ENCODE measurements around the gene NIPAL3.

The NIPAL3 gene

DNA sequence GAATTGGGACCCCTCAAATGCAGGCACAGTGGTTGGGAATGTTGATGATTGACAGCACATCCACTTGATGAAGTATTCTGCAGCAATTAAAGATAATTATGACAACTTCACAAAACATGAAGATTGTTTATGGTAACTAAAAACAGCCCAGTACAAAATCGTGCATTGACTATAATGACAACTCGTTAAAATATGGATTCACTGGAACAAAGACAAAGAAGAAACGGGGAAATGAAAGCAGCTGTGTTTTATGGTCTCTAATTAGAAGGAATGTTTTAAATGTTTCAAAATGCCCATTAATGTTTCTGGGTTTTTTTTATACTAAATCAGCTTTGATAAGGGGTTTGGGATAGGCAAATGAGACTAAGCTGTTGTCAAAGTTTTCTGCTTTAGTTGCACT lies 36.1 kb downstream of the NIPAL3 start:
- ATAC-seq: no peak
- no peak for TF ChIP-seq TOX (CRISPR knock-in tag; IDR thresholded peaks at IDR 0.05; ENCODE audit: borderline replicate concordance)
- TF ChIP-seq, protein P1, sequence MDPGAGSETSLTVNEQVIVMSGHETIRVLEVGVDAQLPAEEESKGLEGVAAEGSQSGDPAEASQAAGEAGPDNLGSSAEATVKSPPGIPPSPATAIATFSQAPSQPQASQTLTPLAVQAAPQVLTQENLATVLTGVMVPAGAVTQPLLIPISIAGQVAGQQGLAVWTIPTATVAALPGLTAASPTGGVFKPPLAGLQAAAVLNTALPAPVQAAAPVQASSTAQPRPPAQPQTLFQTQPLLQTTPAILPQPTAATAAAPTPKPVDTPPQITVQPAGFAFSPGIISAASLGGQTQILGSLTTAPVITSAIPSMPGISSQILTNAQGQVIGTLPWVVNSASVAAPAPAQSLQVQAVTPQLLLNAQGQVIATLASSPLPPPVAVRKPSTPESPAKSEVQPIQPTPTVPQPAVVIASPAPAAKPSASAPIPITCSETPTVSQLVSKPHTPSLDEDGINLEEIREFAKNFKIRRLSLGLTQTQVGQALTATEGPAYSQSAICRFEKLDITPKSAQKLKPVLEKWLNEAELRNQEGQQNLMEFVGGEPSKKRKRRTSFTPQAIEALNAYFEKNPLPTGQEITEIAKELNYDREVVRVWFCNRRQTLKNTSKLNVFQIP (CRISPR knock-in tag; IDR thresholded peaks at IDR 0.05; ENCODE audit: borderline replicate concordance, low read depth): no peak
- TF ChIP-seq TCF4 (CRISPR knock-in tag; IDR thresholded peaks at IDR 0.05; ENCODE audit: borderline replicate concordance): no peak
- no peak for TF ChIP-seq SNAI2 (CRISPR knock-in tag; IDR thresholded peaks at IDR 0.05)
- TF ChIP-seq ZNF8 (CRISPR knock-in tag; IDR thresholded peaks at IDR 0.05): no peak
- TF ChIP-seq RARB (CRISPR knock-in tag; IDR thresholded peaks at IDR 0.05): no peak
- no peak for TF ChIP-seq ZFP30 (CRISPR knock-in tag; IDR thresholded peaks at IDR 0.05)
- no peak for TF ChIP-seq ZNF565 (CRISPR knock-in tag; conservative IDR thresholded peaks at IDR 0.05; ENCODE audit: low read depth)
- TF ChIP-seq ZFP3 (CRISPR knock-in tag; IDR thresholded peaks at IDR 0.05): no peak
- TF ChIP-seq, protein P2, sequence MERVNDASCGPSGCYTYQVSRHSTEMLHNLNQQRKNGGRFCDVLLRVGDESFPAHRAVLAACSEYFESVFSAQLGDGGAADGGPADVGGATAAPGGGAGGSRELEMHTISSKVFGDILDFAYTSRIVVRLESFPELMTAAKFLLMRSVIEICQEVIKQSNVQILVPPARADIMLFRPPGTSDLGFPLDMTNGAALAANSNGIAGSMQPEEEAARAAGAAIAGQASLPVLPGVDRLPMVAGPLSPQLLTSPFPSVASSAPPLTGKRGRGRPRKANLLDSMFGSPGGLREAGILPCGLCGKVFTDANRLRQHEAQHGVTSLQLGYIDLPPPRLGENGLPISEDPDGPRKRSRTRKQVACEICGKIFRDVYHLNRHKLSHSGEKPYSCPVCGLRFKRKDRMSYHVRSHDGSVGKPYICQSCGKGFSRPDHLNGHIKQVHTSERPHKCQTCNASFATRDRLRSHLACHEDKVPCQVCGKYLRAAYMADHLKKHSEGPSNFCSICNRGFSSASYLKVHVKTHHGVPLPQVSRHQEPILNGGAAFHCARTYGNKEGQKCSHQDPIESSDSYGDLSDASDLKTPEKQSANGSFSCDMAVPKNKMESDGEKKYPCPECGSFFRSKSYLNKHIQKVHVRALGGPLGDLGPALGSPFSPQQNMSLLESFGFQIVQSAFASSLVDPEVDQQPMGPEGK (CRISPR knock-in tag; IDR thresholded peaks at IDR 0.05; ENCODE audit: borderline replicate concordance): no peak
- TF ChIP-seq, protein P3, sequence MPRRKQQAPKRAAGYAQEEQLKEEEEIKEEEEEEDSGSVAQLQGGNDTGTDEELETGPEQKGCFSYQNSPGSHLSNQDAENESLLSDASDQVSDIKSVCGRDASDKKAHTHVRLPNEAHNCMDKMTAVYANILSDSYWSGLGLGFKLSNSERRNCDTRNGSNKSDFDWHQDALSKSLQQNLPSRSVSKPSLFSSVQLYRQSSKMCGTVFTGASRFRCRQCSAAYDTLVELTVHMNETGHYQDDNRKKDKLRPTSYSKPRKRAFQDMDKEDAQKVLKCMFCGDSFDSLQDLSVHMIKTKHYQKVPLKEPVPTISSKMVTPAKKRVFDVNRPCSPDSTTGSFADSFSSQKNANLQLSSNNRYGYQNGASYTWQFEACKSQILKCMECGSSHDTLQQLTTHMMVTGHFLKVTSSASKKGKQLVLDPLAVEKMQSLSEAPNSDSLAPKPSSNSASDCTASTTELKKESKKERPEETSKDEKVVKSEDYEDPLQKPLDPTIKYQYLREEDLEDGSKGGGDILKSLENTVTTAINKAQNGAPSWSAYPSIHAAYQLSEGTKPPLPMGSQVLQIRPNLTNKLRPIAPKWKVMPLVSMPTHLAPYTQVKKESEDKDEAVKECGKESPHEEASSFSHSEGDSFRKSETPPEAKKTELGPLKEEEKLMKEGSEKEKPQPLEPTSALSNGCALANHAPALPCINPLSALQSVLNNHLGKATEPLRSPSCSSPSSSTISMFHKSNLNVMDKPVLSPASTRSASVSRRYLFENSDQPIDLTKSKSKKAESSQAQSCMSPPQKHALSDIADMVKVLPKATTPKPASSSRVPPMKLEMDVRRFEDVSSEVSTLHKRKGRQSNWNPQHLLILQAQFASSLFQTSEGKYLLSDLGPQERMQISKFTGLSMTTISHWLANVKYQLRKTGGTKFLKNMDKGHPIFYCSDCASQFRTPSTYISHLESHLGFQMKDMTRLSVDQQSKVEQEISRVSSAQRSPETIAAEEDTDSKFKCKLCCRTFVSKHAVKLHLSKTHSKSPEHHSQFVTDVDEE (CRISPR knock-in tag; IDR thresholded peaks at IDR 0.05): no peak
- TF ChIP-seq, protein P4, sequence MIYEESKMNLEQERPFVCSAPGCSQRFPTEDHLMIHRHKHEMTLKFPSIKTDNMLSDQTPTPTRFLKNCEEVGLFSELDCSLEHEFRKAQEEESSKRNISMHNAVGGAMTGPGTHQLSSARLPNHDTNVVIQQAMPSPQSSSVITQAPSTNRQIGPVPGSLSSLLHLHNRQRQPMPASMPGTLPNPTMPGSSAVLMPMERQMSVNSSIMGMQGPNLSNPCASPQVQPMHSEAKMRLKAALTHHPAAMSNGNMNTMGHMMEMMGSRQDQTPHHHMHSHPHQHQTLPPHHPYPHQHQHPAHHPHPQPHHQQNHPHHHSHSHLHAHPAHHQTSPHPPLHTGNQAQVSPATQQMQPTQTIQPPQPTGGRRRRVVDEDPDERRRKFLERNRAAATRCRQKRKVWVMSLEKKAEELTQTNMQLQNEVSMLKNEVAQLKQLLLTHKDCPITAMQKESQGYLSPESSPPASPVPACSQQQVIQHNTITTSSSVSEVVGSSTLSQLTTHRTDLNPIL (CRISPR knock-in tag; IDR thresholded peaks at IDR 0.05; ENCODE audit: low read depth): no peak
- TF ChIP-seq BACH2 (CRISPR knock-in tag; IDR thresholded peaks at IDR 0.05; ENCODE audit: borderline replicate concordance): no peak
- TF ChIP-seq ZNF70 (CRISPR knock-in tag; IDR thresholded peaks at IDR 0.05): no peak
- TF ChIP-seq OSR1 (CRISPR knock-in tag; IDR thresholded peaks at IDR 0.05): no peak
- TF ChIP-seq PPARA (CRISPR knock-in tag; IDR thresholded peaks at IDR 0.05; ENCODE audit: borderline replicate concordance): no peak

DNA sequence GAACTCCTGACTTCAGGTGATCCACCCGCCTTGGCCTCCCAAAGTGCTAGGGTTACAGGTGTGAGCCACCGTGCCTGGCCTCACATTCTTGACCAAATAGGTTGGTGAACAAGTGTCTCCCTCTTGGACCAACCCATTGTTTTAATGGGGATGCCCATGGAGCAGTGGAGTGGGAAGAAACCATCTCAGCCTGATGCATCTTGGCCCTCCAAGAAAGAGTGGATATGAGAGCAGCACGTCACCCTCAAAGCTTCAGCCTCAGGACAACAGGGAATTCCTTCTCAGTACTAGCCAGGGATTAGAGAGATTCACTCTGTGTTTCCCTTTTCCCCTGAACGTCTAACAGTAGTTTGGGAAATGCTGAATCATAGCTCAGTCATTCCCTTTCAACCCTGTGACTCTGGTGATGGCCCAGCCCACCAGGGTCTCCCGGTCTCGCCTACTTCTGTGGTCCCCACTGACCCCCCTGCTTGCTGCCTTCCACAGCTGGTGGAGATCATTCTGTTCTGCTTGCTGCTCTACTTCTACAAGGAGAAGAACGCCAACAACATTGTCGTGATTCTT lies 37.4 kb downstream of the NIPAL3 start:
- no peak for ATAC-seq
- TF ChIP-seq ZNF70 (CRISPR knock-in tag; IDR thresholded peaks at IDR 0.05) (no peak), SNAI2 (CRISPR knock-in tag; IDR thresholded peaks at IDR 0.05) (no peak), ZNF565 (CRISPR knock-in tag; conservative IDR thresholded peaks at IDR 0.05; ENCODE audit: low read depth) (no peak), ZFP3 (CRISPR knock-in tag; IDR thresholded peaks at IDR 0.05) (no peak), OSR1 (CRISPR knock-in tag; IDR thresholded peaks at IDR 0.05) (no peak), PPARA (CRISPR knock-in tag; IDR thresholded peaks at IDR 0.05; ENCODE audit: borderline replicate concordance) (no peak), GLIS3 (CRISPR knock-in tag; IDR thresholded peaks at IDR 0.05) (no peak), ISL1 (CRISPR knock-in tag; IDR thresholded peaks at IDR 0.05) (no peak)
- TF ChIP-seq, protein P1 (CRISPR knock-in tag; IDR thresholded peaks at IDR 0.05; ENCODE audit: borderline replicate concordance, low read depth): no peak
- TF ChIP-seq, protein P2 (CRISPR knock-in tag; IDR thresholded peaks at IDR 0.05; ENCODE audit: borderline replicate concordance): no peak
- TF ChIP-seq, protein P4 (CRISPR knock-in tag; IDR thresholded peaks at IDR 0.05; ENCODE audit: low read depth): no peak
